ENCODE results near the gene XXYLT1.
A peak's percentile ranks its signal among the peaks of the same experiment; 100 is the strongest.

Gene XXYLT1

GRCh38 chr3:195151866-195152541 is 119.0 kb downstream of the XXYLT1 start:
- no peak for DNase-seq (ENCODE audit: low read depth in 2 of 2)

- no peak for DNase-seq (ENCODE audit: low read depth in 2 of 2)
Observed at GRCh38 chr3:195151402-195151801, 119.6 kb downstream of the XXYLT1 start.

GRCh38 chr3:195150181-195151118 is 120.5 kb downstream of the XXYLT1 start:
- DNase-seq (ENCODE audit: low read depth in 2 of 2) = no peak

- no peak for DNase-seq (ENCODE audit: low read depth in 2 of 2)
Observed at GRCh38 chr3:195149292-195150030, 121.5 kb downstream of the XXYLT1 start.

- DNase-seq (ENCODE audit: low read depth in 2 of 2) = no peak
Observed at GRCh38 chr3:195148549-195148948, 122.4 kb downstream of the XXYLT1 start.

GRCh38 chr3:195147649-195148080 is 123.3 kb downstream of the XXYLT1 start:
- DNase-seq (ENCODE audit: low read depth in 2 of 2) = no peak

- no peak for DNase-seq (ENCODE audit: low read depth in 2 of 2)
Observed at GRCh38 chr3:195146131-195146530, 124.8 kb downstream of the XXYLT1 start.

GRCh38 chr3:195145579-195145978 is 125.4 kb downstream of the XXYLT1 start:
- DNase-seq (ENCODE audit: low read depth in 2 of 2) = no peak

- no peak for DNase-seq (ENCODE audit: low read depth in 2 of 2)
Observed at GRCh38 chr3:195143221-195143620, 127.7 kb downstream of the XXYLT1 start.

GRCh38 chr3:195142519-195142918 is 128.4 kb downstream of the XXYLT1 start:
- no peak for DNase-seq (ENCODE audit: low read depth in 2 of 2)

GRCh38 chr3:195140816-195141793 is 129.9 kb downstream of the XXYLT1 start:
- DNase-seq (ENCODE audit: low read depth in 2 of 2) = no peak

GRCh38 chr3:195140410-195140809 is 130.5 kb downstream of the XXYLT1 start:
- DNase-seq (ENCODE audit: low read depth in 2 of 2) = no peak

- no peak for DNase-seq (ENCODE audit: low read depth in 2 of 2)
Observed at GRCh38 chr3:195139876-195140240, 131.1 kb downstream of the XXYLT1 start.

- DNase-seq (ENCODE audit: low read depth in 2 of 2) = no peak
Observed at GRCh38 chr3:195139091-195139875, 131.7 kb downstream of the XXYLT1 start.

GRCh38 chr3:195137638-195138588 is 133.0 kb downstream of the XXYLT1 start:
- DNase-seq (ENCODE audit: low read depth in 2 of 2) = no peak

GRCh38 chr3:195135917-195136316 is 135.0 kb downstream of the XXYLT1 start:
- no peak for DNase-seq (ENCODE audit: low read depth in 2 of 2)

GRCh38 chr3:195134431-195134830 is 136.5 kb downstream of the XXYLT1 start:
- no peak for DNase-seq (ENCODE audit: low read depth in 2 of 2)

GRCh38 chr3:195133462-195133861 is 137.5 kb downstream of the XXYLT1 start:
- peak in 1 of 2 donors; percentile 27 for DNase-seq (ENCODE audit: low read depth in 2 of 2)

- no peak for DNase-seq (ENCODE audit: low read depth in 2 of 2)
Observed at GRCh38 chr3:195133013-195133412, 137.9 kb downstream of the XXYLT1 start.
